GM06990 (cell line): ENCODE measurements around the gene BPGM.
A peak's percentile ranks its signal among the peaks of the same experiment; 100 is the strongest.

Source experiments
- DNase-seq: peaks from one replicate; pipeline ENCODE4 v3.0.0-alpha.2; 2011; ENCODE audit not compliant: insufficient read length; ENCODE audit errors: extremely low read depth
- H3K27me3 ChIP-seq: replicated peaks from 2 replicates; pipeline ENCODE4 v1.6.0; 2011; ENCODE audit warnings: low read length; ENCODE audit not compliant: control insufficient read depth, insufficient read depth
- H3K36me3 ChIP-seq: 2 replicates; pipeline ENCODE4 v1.5.1; 2011; ENCODE audit warnings: low read length; ENCODE audit not compliant: control insufficient read depth, insufficient read depth
- H3K4me3 ChIP-seq: replicated peaks from 2 replicates; pipeline ENCODE4 v1.5.1; 2011; ENCODE audit warnings: low read depth, mild to moderate bottlenecking, control low read depth, low read length
- CTCF ChIP-seq: IDR thresholded peaks from 2 replicates; pipeline ENCODE4 v1.5.1; 2011; ENCODE audit warnings: low read length, control low read depth, mild to moderate bottlenecking, inconsistent platforms; ENCODE audit not compliant: insufficient read depth, poor library complexity, severe bottlenecking

Gene BPGM

GRCh38 chr7:134646425-134647305 lies at the start of gene BPGM:
BPGM (plus strand) TSS chr7:134646853; CDS start chr7:134661508, 14,655 bp downstream.
- peak; percentile 43 for TF ChIP-seq CTCF
- Histone ChIP-seq H3K36me3 (no peaks in the 10 kb centered on the region), H3K27me3 (no peaks in the 10 kb centered on the region), H3K4me3 (peak within 1 kb of the TSS; percentile 90)
- peak; percentile 94 for DNase-seq

DNA sequence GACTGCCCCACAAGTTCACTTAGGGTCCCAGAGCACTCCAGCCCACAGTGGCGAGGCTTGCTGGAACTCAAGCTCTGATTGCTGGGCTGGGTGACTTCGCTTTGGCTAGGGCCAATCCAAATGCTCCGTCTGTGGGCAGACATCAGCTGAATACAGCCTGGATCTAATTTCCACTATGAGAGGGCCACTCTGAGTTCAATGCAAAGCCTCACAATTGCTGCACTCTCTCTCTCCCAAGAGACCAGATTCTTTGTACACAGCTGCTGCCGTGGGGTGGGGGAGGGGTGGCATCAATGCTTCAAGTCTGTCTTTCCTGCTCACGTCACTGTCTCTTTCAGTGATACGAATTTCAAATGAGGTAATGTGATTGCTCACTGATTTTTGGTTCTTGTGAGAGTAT lies 47.3 kb upstream of the BPGM start:
- no peak for DNase-seq
- TF ChIP-seq CTCF, result no peak
- Histone ChIP-seq H3K36me3 (no peaks in the 10 kb centered on the region), H3K27me3 (no peaks in the 10 kb centered on the region), H3K4me3 (no peak overlapping the region)

DNA sequence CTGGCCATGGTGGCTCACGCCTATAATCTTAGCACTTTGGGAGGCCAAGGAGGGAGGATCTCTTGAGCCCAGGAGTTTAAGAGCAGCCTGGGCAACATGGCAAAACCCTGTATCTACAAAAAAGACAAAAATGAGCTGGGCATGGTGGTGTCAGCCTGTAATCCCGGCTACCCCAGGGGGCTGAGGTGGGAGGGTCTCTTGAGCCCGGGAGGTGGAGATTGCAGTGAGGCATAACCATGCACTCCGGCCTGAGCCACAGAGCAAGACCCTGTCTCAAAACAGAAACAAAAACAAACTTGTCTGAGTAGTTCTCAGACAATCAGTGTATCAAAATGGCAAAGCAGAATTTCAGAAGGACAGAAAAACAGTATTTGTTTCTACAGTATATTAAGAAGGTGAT lies 45.2 kb upstream of the BPGM start:
- H3K27me3 ChIP-seq, result no peaks in the 10 kb centered on the region; the same call in 1 of the 2 replicates
- no peak for TF ChIP-seq CTCF
- H3K4me3 ChIP-seq, result no peak overlapping the region
- DNase-seq, result no peak
- H3K36me3 ChIP-seq, result no peaks in the 10 kb centered on the region

- no peak overlapping the region for H3K4me3 ChIP-seq
- no peak for DNase-seq
- no peak for TF ChIP-seq CTCF
- no peaks in the 10 kb centered on the region for H3K36me3 ChIP-seq
- no peaks in the 10 kb centered on the region; the same call in 1 of the 2 replicates for H3K27me3 ChIP-seq
Measured at GRCh38 chr7:134602881-134603451, 43.7 kb upstream of the BPGM start.

- no peaks in the 10 kb centered on the region; the same call in 1 of the 2 replicates for H3K27me3 ChIP-seq
- peak; percentile 89 for TF ChIP-seq CTCF
- DNase-seq, result no peak
Measured at GRCh38 chr7:134605978-134606923, 40.4 kb upstream of the BPGM start.

More at GRCh38 chr7:134605978-134606923, 40.4 kb upstream of the BPGM start:
- no peak overlapping the region for H3K4me3 ChIP-seq
- H3K36me3 ChIP-seq, result no peaks in the 10 kb centered on the region
